Measurements from ENCODE around the gene PLCG2.

PLCG2 gene

DNA sequence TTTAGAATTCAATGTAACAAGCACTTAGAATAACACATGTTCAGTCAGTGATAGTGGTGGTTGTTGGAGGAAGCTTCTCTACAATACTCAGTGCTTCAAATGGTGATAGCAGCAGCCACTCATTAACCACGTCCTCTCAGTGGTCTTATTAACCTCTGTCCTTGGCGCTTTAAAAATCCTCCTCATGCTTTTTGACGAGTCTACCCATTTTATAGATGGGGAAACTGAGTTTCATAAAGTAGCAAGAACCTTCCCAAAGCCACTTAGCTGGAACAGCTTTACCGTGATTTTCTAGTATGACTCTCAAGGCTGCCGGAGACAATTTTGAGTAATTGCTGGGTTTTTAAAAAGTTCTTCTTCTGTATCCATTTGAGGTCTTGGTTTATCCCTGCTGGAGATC lies 47.4 kb downstream of the PLCG2 start:
- ChIA-PET POLR2A (interaction anchor here (0.6 kb wide), 2 partner anchors 49 to 62 kb away, joined by 3 read pairs; no protein-coding TSS in a partner anchor), CTCF (interaction anchor here (0.8 to 1.4 kb wide), 5 partner anchors 9 to 70 kb away, joined by 3 read pairs; no protein-coding TSS in a partner anchor)
- DNase-seq, result no peak
- WGBS (ENCODE audit: insufficient coverage), result 91% methylated on average over 5 of the region's 5 CpGs
- Histone ChIP-seq H3K4me1 (ENCODE audit: control extremely low read depth in 1 of 4, control insufficient read depth in 4 of 4, insufficient read depth in 4 of 4, low read length in 3 of 4) (peaks cover 16 to 91% (median 49%) of the 10 kb centered on the region in 4 experiments), H3K36me3 (ENCODE audit: control insufficient read depth in 4 of 4, insufficient read depth in 4 of 4, low read length in 3 of 4) (peaks cover 0 to 16% (median 2%) of the 10 kb centered on the region in 4 experiments), H3K4me3 (ENCODE audit: control insufficient read depth in 1 of 7, extremely low read depth in 1 of 7, insufficient read depth in 4 of 7, low read depth in 2 of 7, low read length in 6 of 7) (no peak overlapping the region), H3K27ac (ENCODE audit: insufficient read depth in 1 of 2, low read depth in 1 of 2, low read length in 2 of 2, poor library complexity in 1 of 2, severe bottlenecking in 2 of 2) (no peak overlapping the region), H3K9me3 (ENCODE audit: control extremely low read depth in 1 of 5, control insufficient read depth in 4 of 5, insufficient read depth in 2 of 5, low read depth in 1 of 5, low read length in 4 of 5) (peaks cover 0 to 3% (median 0%) of the 10 kb centered on the region in 5 experiments), H3K27me3 (replicated peaks in 2 of 5; ENCODE audit: control insufficient read depth in 4 of 5, insufficient read depth in 5 of 5, low read length in 4 of 5) (no peaks in the 10 kb centered on the region)

DNA sequence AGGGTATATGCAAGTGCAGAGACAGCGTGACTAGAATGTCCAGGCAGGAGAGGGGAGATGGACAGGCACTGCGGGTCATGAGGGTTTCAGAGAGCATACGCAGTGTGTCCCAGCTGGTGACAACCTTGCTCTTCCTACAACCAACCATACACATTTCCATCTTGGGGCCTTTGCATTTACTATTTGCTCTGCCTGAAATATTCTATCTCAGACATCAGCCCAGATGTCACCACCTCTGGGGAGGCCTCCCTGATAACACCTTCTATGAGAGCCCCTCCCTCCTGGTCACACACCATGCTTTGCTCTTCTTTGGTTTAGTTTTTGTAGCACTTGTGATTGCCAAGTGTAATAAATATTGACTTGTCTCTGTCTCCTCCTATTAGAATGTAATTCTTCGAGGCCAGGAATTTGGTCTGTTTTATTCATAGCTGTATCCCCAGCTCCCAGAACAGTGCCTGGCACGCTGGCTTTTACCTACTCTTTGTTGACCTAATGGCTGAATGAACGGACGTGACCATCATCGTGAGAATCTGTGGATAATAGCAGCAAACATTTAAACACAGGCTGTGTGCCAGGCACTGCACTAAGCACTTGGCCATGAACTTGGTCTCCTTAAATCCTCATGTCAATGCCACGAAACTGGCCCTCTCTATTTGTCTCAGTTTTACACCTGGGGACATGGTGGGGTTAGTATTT lies 51.9 kb downstream of the PLCG2 start:
- Histone ChIP-seq H3K4me3 (ENCODE audit: control insufficient read depth in 1 of 7, extremely low read depth in 1 of 7, insufficient read depth in 4 of 7, low read depth in 2 of 7, low read length in 6 of 7) (peak overlapping the region in 4 of 7 experiments; percentile 29 to 40 (median 38)), H3K4me1 (ENCODE audit: control extremely low read depth in 1 of 4, control insufficient read depth in 4 of 4, insufficient read depth in 4 of 4, low read length in 3 of 4) (peaks cover 25 to 92% (median 60%) of the 10 kb centered on the region in 4 experiments), H3K9me3 (ENCODE audit: control extremely low read depth in 1 of 5, control insufficient read depth in 4 of 5, insufficient read depth in 2 of 5, low read depth in 1 of 5, low read length in 4 of 5) (no peaks in the 10 kb centered on the region), H3K27ac (ENCODE audit: insufficient read depth in 1 of 2, low read depth in 1 of 2, low read length in 2 of 2, poor library complexity in 1 of 2, severe bottlenecking in 2 of 2) (peak overlapping the region; percentile 8 to 69), H3K36me3 (ENCODE audit: control insufficient read depth in 4 of 4, insufficient read depth in 4 of 4, low read length in 3 of 4) (peaks cover 0 to 11% (median 2%) of the 10 kb centered on the region in 4 experiments), H3K27me3 (replicated peaks in 2 of 5; ENCODE audit: control insufficient read depth in 4 of 5, insufficient read depth in 5 of 5, low read length in 4 of 5) (no peaks in the 10 kb centered on the region)
- ChIA-PET POLR2A (no interaction called here), CTCF (interaction anchor here (1.2 to 1.7 kb wide), 5 partner anchors 11 to 436 kb away, joined by 3 read pairs; no protein-coding TSS in a partner anchor)
- WGBS (ENCODE audit: insufficient coverage), result 59% methylated on average over 7 of the region's 9 CpGs
- no peak for DNase-seq

DNA sequence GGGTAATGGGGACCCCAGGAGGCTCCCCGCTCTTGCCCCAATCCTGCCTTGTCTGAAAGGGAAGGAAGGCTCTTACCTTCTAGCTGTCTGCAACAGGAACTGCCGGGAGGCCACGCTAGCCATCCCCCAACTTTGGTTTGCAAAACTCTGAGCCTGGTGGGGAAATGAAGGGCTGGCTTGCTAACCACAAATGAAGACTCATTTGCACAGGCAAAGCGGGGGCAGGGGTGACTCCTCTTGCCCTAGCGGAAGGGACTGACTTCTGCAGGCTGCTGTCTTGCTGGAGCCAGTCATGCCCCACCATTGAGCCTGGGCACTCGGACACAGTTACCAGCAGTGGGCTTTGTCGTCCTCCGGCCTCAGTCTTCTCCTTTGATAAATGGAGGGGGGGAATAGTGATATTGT lies 52.6 kb downstream of the PLCG2 start:
- H3K27me3 ChIP-seq (replicated peaks in 2 of 5; ENCODE audit: control insufficient read depth in 4 of 5, insufficient read depth in 5 of 5, low read length in 4 of 5), result no peaks in the 10 kb centered on the region
- H3K27ac ChIP-seq (ENCODE audit: insufficient read depth in 1 of 2, low read depth in 1 of 2, low read length in 2 of 2, poor library complexity in 1 of 2, severe bottlenecking in 2 of 2), result peak overlapping the region; percentile 8 to 69
- DNase-seq, result peak; percentile 84 to 96 (median 94)
- WGBS (ENCODE audit: insufficient coverage), result 0% methylated on average over 5 of the region's 8 CpGs
- CTCF ChIA-PET, result interaction anchor here (1.2 to 1.7 kb wide), 3 partner anchors 13 to 437 kb away, joined by 3 read pairs; no protein-coding TSS in a partner anchor
- POLR2A ChIA-PET, result no interaction called here
- peaks cover 26 to 92% (median 64%) of the 10 kb centered on the region in 4 experiments for H3K4me1 ChIP-seq (ENCODE audit: control extremely low read depth in 1 of 4, control insufficient read depth in 4 of 4, insufficient read depth in 4 of 4, low read length in 3 of 4)
- no peaks in the 10 kb centered on the region for H3K9me3 ChIP-seq (ENCODE audit: control extremely low read depth in 1 of 5, control insufficient read depth in 4 of 5, insufficient read depth in 2 of 5, low read depth in 1 of 5, low read length in 4 of 5)
- H3K36me3 ChIP-seq (ENCODE audit: control insufficient read depth in 4 of 4, insufficient read depth in 4 of 4, low read length in 3 of 4), result peaks cover 0 to 9% (median 2%) of the 10 kb centered on the region in 4 experiments
- H3K4me3 ChIP-seq (ENCODE audit: control insufficient read depth in 1 of 7, extremely low read depth in 1 of 7, insufficient read depth in 4 of 7, low read depth in 2 of 7, low read length in 6 of 7), result peak overlapping the region in 5 of 7 experiments; percentile 2 to 55 (median 40)

DNA sequence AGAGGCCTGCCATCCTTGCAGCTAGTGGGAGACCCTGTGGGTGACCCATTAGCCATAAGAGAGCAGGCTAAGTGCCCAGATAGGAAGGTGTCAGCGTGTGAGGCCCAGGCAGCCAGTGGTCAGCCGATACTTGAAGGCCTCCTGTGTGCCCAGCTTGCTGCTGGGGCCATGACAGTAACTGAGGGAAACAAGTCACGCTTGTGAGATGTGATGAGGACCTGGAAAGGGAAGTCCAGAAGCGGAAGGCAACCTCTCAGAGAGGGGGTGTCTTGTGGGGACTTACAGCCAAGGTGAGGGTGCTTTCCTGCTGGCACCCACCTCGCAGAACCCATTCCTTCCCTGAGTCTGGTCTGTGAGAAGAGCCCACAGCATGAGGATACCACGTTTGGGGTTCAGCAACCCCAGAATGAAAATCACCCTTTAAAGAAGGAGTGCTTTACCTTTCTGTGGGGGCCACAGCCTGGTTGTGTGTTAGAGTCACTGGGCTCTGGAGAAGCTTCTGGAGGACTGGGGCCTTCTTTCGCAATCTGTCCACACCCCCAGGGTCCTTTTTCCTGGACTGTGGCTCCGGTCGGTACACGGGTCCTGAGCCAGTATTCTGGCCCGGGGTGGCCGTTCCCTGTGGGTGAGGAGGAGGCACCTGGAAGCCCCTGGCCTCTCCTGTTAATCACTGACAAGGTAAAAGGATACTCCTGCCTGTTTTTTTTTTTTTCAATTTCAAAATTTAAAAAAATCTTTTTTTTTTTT lies 53.9 kb downstream of the PLCG2 start:
- H3K27ac ChIP-seq (ENCODE audit: insufficient read depth in 1 of 2, low read depth in 1 of 2, low read length in 2 of 2, poor library complexity in 1 of 2, severe bottlenecking in 2 of 2), result no peak overlapping the region
- peak in 2 of 3 donors; percentile 24 to 32 for DNase-seq
- H3K4me3 ChIP-seq (ENCODE audit: control insufficient read depth in 1 of 7, extremely low read depth in 1 of 7, insufficient read depth in 4 of 7, low read depth in 2 of 7, low read length in 6 of 7), result peak overlapping the region in 2 of 7 experiments; percentile 20 to 33
- H3K36me3 ChIP-seq (ENCODE audit: control insufficient read depth in 4 of 4, insufficient read depth in 4 of 4, low read length in 3 of 4), result peaks cover 0 to 6% (median 0%) of the 10 kb centered on the region in 4 experiments
- 79% methylated on average over 12 of the region's 12 CpGs for WGBS (ENCODE audit: insufficient coverage)
- CTCF ChIA-PET, result interaction anchor here (0.8 to 2.9 kb wide), 7 partner anchors 8 to 102 kb away, joined by 3 to 8 read pairs (median 4); no protein-coding TSS in a partner anchor
- no peaks in the 10 kb centered on the region for H3K9me3 ChIP-seq (ENCODE audit: control extremely low read depth in 1 of 5, control insufficient read depth in 4 of 5, insufficient read depth in 2 of 5, low read depth in 1 of 5, low read length in 4 of 5)
- POLR2A ChIA-PET, result no interaction called here
- peaks cover 29 to 92% (median 72%) of the 10 kb centered on the region in 4 experiments for H3K4me1 ChIP-seq (ENCODE audit: control extremely low read depth in 1 of 4, control insufficient read depth in 4 of 4, insufficient read depth in 4 of 4, low read length in 3 of 4)
- no peaks in the 10 kb centered on the region for H3K27me3 ChIP-seq (replicated peaks in 2 of 5; ENCODE audit: control insufficient read depth in 4 of 5, insufficient read depth in 5 of 5, low read length in 4 of 5)

DNA sequence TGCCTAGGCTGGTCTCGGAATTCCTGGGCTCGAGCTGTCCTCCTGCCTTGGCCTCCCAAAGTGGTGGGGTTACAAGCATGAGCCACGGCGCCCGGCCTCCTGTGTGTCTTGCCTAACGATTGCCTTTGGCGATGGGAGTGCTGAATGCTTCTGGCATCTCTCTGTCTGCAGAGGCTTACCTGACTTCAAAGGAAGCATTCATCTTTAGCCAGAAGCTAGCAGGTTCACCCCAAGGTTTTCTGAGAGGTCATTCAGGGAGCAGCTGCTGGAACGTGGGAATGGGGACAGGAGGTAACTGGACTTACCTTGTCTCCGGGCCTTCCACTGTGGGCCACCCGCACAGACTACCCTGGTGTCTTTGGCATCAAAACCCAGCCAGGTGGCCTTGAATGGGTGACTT lies 54.7 kb downstream of the PLCG2 start:
- no peak for DNase-seq
- H3K27ac ChIP-seq (ENCODE audit: insufficient read depth in 1 of 2, low read depth in 1 of 2, low read length in 2 of 2, poor library complexity in 1 of 2, severe bottlenecking in 2 of 2), result no peak overlapping the region
- CTCF ChIA-PET, result interaction anchor here (1.5 to 2.9 kb wide), 5 partner anchors 26 to 55 kb away, joined by 3 to 10 read pairs (median 4); no protein-coding TSS in a partner anchor
- H3K9me3 ChIP-seq (ENCODE audit: control extremely low read depth in 1 of 5, control insufficient read depth in 4 of 5, insufficient read depth in 2 of 5, low read depth in 1 of 5, low read length in 4 of 5), result no peaks in the 10 kb centered on the region
- peaks cover 27 to 88% (median 69%) of the 10 kb centered on the region in 4 experiments for H3K4me1 ChIP-seq (ENCODE audit: control extremely low read depth in 1 of 4, control insufficient read depth in 4 of 4, insufficient read depth in 4 of 4, low read length in 3 of 4)
- 97% methylated on average over 5 of the region's 10 CpGs for WGBS (ENCODE audit: insufficient coverage)
- no peak overlapping the region for H3K4me3 ChIP-seq (ENCODE audit: control insufficient read depth in 1 of 7, extremely low read depth in 1 of 7, insufficient read depth in 4 of 7, low read depth in 2 of 7, low read length in 6 of 7)
- no peaks in the 10 kb centered on the region for H3K27me3 ChIP-seq (replicated peaks in 2 of 5; ENCODE audit: control insufficient read depth in 4 of 5, insufficient read depth in 5 of 5, low read length in 4 of 5)
- peaks cover 0 to 6% (median 0%) of the 10 kb centered on the region in 4 experiments for H3K36me3 ChIP-seq (ENCODE audit: control insufficient read depth in 4 of 4, insufficient read depth in 4 of 4, low read length in 3 of 4)
- POLR2A ChIA-PET, result no interaction called here

DNA sequence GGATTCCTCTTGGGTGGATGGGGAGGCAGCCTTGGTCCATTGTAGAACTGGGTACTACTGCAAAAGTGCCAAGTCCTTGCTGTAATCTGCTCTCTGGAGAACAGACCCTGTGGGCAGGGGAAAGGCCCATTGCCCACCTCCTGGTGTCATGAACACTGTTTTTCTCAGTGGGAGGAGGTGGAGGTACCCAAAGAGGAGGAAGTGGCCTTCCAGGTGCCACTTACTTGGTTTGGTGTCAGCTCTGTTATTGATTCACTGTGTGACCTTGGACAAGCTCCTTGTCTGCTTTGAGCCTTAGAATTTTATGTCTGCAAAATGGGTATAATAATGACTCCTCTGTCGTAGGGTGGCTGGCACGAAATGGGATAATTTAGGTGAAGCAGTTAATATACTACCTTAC lies 55.8 kb downstream of the PLCG2 start:
- ChIA-PET POLR2A (no interaction called here), CTCF (interaction anchor here (0.6 to 2.9 kb wide), 8 partner anchors 8 to 216 kb away, joined by 3 to 10 read pairs (median 3); no protein-coding TSS in a partner anchor)
- Histone ChIP-seq H3K27me3 (replicated peaks in 2 of 5; ENCODE audit: control insufficient read depth in 4 of 5, insufficient read depth in 5 of 5, low read length in 4 of 5) (no peaks in the 10 kb centered on the region), H3K27ac (ENCODE audit: insufficient read depth in 1 of 2, low read depth in 1 of 2, low read length in 2 of 2, poor library complexity in 1 of 2, severe bottlenecking in 2 of 2) (no peak overlapping the region), H3K36me3 (ENCODE audit: control insufficient read depth in 4 of 4, insufficient read depth in 4 of 4, low read length in 3 of 4) (peaks cover 0 to 6% (median 0%) of the 10 kb centered on the region in 4 experiments), H3K4me3 (ENCODE audit: control insufficient read depth in 1 of 7, extremely low read depth in 1 of 7, insufficient read depth in 4 of 7, low read depth in 2 of 7, low read length in 6 of 7) (no peak overlapping the region), H3K4me1 (ENCODE audit: control extremely low read depth in 1 of 4, control insufficient read depth in 4 of 4, insufficient read depth in 4 of 4, low read length in 3 of 4) (peaks cover 25 to 81% (median 63%) of the 10 kb centered on the region in 4 experiments), H3K9me3 (ENCODE audit: control extremely low read depth in 1 of 5, control insufficient read depth in 4 of 5, insufficient read depth in 2 of 5, low read depth in 1 of 5, low read length in 4 of 5) (no peaks in the 10 kb centered on the region)
- WGBS (ENCODE audit: insufficient coverage), result 100% methylated on average over 1 of the region's 2 CpGs
- no peak for DNase-seq

All from common myeloid progenitor, CD34-positive (primary cell).